ENCODE data around the gene ANOS1.

- TF ChIP-seq POLR2A (IDR thresholded peaks at IDR 0.05; ENCODE audit: low read length), result no peak
- no peak for TF ChIP-seq GATA1 (IDR thresholded peaks at IDR 0.05; ENCODE audit: low read depth, low read length)
Measured at GRCh38 chrX:8673201-8673600, 58.7 kb downstream of the ANOS1 start.
